ENCODE measurements around the gene KIAA1549. TPM values are rescaled to one million over a fixed set of nuclear protein-coding genes. Genes with fewer than 3 reads are reported as not detected.

Gene KIAA1549
- total RNA-seq, 1 donor from 2014 or later: 10.8 TPM

GRCh38 chr7:138903859-138904435 is 77.2 kb downstream of the KIAA1549 start:
- H3K4me1 Mint-ChIP-seq (ENCODE audit: unreplicated experiment): peaks cover 5% of the 10 kb centered on the region
- no peak for DNase-seq (ENCODE audit: low spot score)
- no peak overlapping the region for H3K27ac Mint-ChIP-seq (ENCODE audit: unreplicated experiment)
- no peak for TF ChIP-seq CTCF (IDR thresholded peaks at IDR 0.05; ENCODE audit: unreplicated experiment)
- no peaks in the 10 kb centered on the region for H3K9me3 Mint-ChIP-seq (ENCODE audit: unreplicated experiment)
- no peak overlapping the region for H3K4me3 Mint-ChIP-seq (ENCODE audit: unreplicated experiment)
- peaks cover 24% of the 10 kb centered on the region for H3K36me3 Mint-ChIP-seq (ENCODE audit: low read depth, unreplicated experiment)
- H3K27me3 Mint-ChIP-seq (ENCODE audit: unreplicated experiment): peaks cover 2% of the 10 kb centered on the region

GRCh38 chr7:138903186-138903820 is 77.9 kb downstream of the KIAA1549 start:
- no peak for TF ChIP-seq CTCF (IDR thresholded peaks at IDR 0.05; ENCODE audit: unreplicated experiment)
- no peaks in the 10 kb centered on the region for H3K9me3 Mint-ChIP-seq (ENCODE audit: unreplicated experiment)
- DNase-seq (ENCODE audit: low spot score): no peak
- peaks cover 23% of the 10 kb centered on the region for H3K36me3 Mint-ChIP-seq (ENCODE audit: low read depth, unreplicated experiment)
- H3K4me3 Mint-ChIP-seq (ENCODE audit: unreplicated experiment): no peak overlapping the region
- H3K27me3 Mint-ChIP-seq (ENCODE audit: unreplicated experiment): peaks cover 2% of the 10 kb centered on the region
- H3K27ac Mint-ChIP-seq (ENCODE audit: unreplicated experiment): no peak overlapping the region
- H3K4me1 Mint-ChIP-seq (ENCODE audit: unreplicated experiment): peaks cover 5% of the 10 kb centered on the region

DNA sequence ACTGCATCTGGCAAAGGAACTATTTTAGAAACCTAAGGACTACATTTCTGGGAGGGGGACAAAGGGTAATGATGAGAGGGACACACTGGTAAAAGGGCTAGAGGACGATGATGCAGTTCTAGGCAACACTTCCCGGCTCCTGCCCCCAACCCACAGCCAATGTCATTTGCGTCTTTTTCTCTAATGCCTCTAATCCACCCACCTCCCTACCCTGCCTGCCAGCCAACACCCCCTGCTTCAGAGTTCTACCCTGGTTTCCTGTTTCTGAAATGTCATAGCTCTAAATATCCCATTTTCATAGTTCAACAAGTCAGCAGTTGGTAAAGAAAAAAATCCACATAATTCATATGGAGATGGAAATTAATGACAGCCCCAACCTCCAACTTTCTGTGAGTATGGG is 79.0 kb downstream of the KIAA1549 start:
- no peak for DNase-seq (ENCODE audit: low spot score)
- no peak overlapping the region for H3K4me3 Mint-ChIP-seq (ENCODE audit: unreplicated experiment)
- no peak overlapping the region for H3K27ac Mint-ChIP-seq (ENCODE audit: unreplicated experiment)
- no peaks in the 10 kb centered on the region for H3K4me1 Mint-ChIP-seq (ENCODE audit: unreplicated experiment)
- TF ChIP-seq CTCF (IDR thresholded peaks at IDR 0.05; ENCODE audit: unreplicated experiment): no peak
- H3K9me3 Mint-ChIP-seq (ENCODE audit: unreplicated experiment): no peaks in the 10 kb centered on the region
- peaks cover 22% of the 10 kb centered on the region for H3K36me3 Mint-ChIP-seq (ENCODE audit: low read depth, unreplicated experiment)
- peaks cover 2% of the 10 kb centered on the region for H3K27me3 Mint-ChIP-seq (ENCODE audit: unreplicated experiment)

GRCh38 chr7:138900035-138900828 is 81.0 kb downstream of the KIAA1549 start:
- H3K4me1 Mint-ChIP-seq (ENCODE audit: unreplicated experiment): no peaks in the 10 kb centered on the region
- H3K27ac Mint-ChIP-seq (ENCODE audit: unreplicated experiment): no peak overlapping the region
- no peak overlapping the region for H3K4me3 Mint-ChIP-seq (ENCODE audit: unreplicated experiment)
- peaks cover 18% of the 10 kb centered on the region for H3K36me3 Mint-ChIP-seq (ENCODE audit: low read depth, unreplicated experiment)
- no peaks in the 10 kb centered on the region for H3K9me3 Mint-ChIP-seq (ENCODE audit: unreplicated experiment)
- peaks cover 2% of the 10 kb centered on the region for H3K27me3 Mint-ChIP-seq (ENCODE audit: unreplicated experiment)
- TF ChIP-seq CTCF (IDR thresholded peaks at IDR 0.05; ENCODE audit: unreplicated experiment): no peak
- no peak for DNase-seq (ENCODE audit: low spot score)

DNA sequence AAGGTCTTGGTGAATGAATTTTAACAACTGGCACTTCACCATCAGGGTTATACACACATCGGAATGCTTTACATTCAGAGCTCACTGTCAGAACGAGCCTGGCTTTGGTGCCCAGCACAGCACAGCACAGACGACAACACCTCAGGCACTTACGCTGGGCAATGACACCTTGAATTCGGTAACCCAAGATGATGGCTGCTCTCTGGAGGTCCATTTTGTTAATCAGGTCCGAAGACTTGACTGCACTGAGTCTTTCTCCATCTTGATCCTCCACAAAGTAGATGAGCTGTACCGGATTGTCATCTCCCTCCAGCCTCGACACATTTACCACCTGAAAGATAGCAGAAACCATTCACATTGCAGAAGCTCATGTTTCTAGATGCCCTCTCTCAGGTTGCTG is 82.4 kb downstream of the KIAA1549 start:
- H3K27me3 Mint-ChIP-seq (ENCODE audit: unreplicated experiment): peaks cover 2% of the 10 kb centered on the region
- H3K27ac Mint-ChIP-seq (ENCODE audit: unreplicated experiment): no peak overlapping the region
- TF ChIP-seq CTCF (IDR thresholded peaks at IDR 0.05; ENCODE audit: unreplicated experiment): no peak
- peaks cover 17% of the 10 kb centered on the region for H3K36me3 Mint-ChIP-seq (ENCODE audit: low read depth, unreplicated experiment)
- H3K4me1 Mint-ChIP-seq (ENCODE audit: unreplicated experiment): no peaks in the 10 kb centered on the region
- H3K4me3 Mint-ChIP-seq (ENCODE audit: unreplicated experiment): no peak overlapping the region
- no peaks in the 10 kb centered on the region for H3K9me3 Mint-ChIP-seq (ENCODE audit: unreplicated experiment)
- DNase-seq (ENCODE audit: low spot score): no peak

All from endothelial cell (in vitro differentiated cells).